NCI-H1092 treated with DMSO at 0.1 percent for 48 hours (cell line): ENCODE results near the gene CEP83.

Source experiments
- DNase-seq: peaks from one replicate; lab custom pipeline; 2025; lab: John Stamatoyannopoulos, UW

Gene CEP83

DNA sequence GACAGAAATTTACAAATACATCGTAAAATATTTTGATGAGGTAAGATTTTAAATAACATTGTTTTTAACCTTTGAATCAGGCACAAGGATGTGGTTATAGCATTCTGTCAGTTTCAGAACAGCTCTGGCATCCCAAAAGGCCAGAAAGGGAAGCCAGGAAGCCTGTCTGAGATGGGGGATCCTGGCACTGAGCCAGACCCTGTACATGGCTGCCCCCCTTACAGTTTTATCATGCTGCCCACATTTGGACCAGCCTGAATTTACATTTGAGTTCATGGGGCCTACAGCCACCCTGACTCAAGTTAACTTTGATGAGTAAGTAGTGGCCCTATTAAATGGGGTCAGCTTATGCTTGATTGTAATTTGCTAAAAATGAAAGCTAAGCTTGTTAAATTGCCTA is 155.7 kb downstream of the CEP83 start:
- no peak for DNase-seq

DNA sequence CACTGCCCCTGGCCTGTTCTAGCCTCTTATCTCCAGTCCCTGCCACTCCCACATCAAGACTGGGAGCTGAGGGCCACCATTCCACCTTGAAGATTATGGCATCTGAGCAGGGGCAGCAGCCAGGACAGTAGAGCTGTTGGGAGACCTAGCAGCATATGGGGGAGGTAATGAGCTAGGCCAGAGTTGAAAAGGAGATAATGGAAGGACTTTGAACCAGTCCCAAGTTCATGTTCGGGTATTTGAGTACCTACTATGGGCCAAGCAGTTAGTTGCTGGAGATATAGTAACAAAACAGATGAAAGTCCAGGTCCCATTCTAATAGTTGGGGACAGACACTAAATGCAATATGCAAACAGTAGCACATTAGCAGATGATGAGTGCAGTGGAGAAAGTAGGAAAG is 159.8 kb downstream of the CEP83 start:
- no peak for DNase-seq

GRCh38 chr12:94297876-94298505 is 161.7 kb downstream of the CEP83 start:
- DNase-seq = no peak

DNA sequence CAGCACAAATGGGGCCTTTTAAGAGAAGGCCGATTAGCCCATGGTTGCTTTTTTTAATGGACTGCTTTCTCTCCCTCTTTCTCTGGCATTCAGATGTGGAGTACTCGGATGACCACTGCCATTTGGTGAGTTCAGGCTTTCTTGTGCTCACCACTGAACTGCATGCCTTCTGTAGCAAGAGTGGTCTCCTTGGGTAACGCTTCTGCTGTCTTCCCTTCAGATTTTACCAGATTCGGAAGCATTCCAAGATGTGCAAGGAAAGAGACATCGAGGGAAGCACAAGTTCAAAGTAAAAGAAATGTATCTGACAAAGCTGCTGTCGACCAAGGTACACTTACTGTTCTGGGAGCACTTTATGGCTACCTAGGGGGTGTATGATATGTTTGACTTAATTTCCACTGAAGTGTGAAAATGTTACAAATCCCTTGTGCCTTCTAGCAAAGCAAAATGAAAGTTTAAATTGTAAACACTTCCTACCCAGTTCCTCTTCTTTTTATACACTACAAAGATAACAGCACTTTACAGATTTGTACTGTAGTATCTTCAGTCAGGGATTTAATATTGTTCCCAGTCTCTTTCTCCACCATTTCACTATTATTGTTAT is 162.5 kb downstream of the CEP83 start:
- no peak for DNase-seq

GRCh38 chr12:94290353-94290752 is 169.3 kb downstream of the CEP83 start:
- DNase-seq = peak; percentile 2

GRCh38 chr12:94289461-94290312 is 170.0 kb downstream of the CEP83 start:
- no peak for DNase-seq

DNA sequence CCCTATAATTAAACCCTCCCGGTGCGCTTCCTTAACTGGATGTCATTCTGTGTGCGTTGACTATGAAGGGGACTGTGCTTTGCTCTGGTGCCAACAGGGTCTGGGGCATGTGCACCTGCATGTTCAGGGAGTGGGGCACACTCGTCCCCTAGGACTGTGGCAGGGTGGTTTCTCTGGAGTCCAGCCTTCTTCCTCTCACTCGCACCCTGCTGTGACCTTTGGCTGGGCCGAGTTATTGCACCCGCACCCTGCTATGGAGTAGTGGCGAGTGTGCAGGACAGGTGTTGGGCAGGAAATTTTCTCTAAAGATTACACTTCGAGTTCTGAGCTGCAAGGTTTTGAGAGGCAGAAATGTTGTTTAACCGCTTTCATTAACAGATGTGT is 172.4 kb downstream of the CEP83 start:
- no peak for DNase-seq

DNA sequence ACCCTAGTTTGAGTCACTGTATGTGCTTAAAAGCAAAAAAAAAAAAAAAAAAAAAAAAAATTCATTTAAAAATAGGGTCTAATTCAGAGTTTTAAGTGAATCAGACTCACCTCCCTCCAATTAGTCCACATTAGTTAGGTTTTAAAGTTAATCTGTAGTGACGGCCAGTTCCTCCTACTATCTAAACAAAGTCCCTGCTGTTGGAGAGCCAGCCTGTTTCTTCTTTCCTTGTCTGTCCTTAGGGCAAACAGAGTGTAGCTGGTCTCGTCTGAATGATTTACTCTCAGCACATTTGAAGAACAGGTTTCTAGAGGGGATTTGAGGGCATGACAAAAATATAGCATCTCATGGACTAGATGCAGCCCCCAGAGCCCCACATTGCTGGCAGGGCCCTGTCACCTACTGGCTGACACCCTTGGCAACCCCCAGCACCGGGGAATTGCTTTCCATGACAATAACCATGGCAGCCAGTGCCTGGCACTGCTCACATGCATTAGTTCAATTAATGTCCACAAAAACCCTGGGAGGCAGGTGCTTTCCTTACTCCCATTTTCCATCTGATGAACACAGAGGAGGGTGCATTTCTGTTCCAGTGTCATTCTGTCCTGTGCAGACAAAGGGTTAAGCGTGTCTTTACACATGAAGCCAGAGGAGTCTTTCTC is 173.0 kb downstream of the CEP83 start:
- DNase-seq = peak; percentile 24

DNA sequence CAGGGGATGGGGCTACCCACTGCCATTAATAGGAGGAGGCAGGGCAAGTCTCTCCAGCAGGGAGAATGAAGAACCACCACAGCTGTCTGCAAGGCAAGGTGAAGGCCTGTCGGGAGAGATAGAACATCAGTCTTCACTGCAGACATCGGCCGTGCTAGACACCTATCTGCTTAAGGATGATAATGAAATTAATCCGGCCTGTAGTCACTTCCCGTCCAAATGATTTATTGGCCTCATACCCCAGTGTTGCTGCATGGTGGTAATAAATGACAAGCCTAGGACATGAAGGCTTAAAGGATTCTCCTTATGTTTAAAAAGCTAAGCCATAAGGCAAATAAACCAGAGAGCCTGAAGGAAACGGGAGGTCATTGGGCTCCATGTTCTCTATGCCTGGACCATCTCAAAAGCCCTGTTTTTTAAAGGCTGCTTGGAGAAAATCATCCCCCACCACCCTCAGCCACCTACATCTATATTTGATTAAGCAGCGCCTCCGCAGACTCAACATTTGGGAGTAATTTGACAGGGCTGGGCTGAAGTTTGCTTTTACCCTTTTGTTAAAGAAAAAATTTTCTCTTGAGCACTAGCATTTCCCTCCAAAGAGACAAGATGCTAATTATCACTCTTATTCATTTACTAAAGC is 173.6 kb downstream of the CEP83 start:
- DNase-seq = no peak

DNA sequence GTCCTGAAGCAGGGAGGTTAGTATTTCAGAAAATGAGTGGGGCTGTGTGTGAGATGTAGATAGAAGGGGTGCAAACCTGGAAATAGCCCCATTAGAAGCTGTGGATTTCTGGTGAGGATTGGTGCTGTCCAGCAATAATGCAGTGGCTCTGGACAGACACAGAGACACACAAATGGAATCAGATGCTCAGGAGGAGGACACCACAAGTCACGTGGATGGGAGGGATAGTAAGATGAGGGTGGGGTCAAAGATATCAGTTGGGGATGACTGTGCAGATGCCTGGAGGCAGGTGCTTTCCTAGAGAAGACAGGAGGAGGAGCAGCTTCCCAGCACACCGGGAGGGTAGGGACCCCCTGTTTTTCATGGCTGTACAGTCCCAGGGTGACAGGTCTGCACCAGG is 174.8 kb downstream of the CEP83 start:
- no peak for DNase-seq

DNA sequence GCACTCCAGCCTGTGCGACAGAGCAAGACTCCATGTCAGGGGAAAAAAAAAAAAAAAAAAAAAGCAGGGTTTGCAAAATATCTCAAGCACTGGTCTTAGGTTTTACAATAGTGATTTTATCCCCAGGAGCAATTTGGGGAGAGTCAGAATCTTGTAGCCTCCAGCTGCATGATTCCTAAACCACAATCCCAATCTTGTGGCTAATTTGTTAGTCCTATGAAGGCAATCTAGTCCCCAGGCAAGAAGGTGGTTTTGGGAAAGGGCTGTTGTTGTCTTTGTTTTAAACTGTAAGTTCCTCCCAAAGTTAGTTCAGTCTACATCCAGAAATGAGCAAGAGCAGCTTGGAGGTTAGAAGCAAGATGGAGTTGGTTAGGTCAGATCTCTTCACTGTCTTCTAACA is 175.6 kb downstream of the CEP83 start:
- DNase-seq = no peak

DNA sequence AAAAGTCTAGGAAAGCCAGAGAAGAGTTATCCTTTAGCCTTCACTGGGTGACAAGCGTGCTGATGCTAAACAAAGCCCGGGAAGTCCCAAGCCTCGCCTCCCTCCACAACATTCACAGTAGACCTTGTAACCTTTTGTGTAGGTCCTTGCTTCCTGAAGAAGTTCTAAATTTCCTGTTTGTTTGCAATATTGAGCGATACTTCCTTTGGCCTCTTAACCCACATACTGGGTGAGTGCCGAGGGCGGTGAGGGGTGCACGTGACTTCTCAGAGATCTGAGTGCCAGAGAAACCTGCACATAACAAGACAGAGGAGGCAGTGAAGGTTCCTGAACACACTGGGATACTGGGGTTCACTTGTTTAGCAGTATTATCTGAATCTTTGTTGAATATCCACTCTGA is 177.0 kb downstream of the CEP83 start:
- no peak for DNase-seq

- no peak for DNase-seq
These were observed 179.6 kb downstream of the CEP83 start for GRCh38 chr12:94280063-94280462.

GRCh38 chr12:94277426-94278000 is 182.2 kb downstream of the CEP83 start:
- no peak for DNase-seq

DNA sequence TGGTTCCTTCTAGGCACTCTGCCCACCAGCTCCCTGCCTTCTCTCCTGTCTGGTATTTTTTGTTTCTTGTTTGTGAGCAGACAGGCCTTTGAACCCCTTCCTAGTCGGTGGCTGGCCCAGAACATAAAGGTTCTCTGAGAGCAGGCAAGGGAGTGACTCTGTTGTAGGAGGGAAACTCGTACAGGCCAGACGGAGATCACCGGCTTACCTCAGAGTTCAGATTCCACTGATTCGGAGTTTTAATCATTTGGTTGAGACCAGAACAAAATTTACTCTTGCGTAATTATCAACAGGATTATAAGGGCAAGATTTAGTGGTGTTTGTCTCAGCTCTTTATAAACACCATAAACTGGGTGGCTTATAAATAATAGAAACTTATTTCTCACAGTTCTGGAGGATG is 182.9 kb downstream of the CEP83 start:
- no peak for DNase-seq

DNA sequence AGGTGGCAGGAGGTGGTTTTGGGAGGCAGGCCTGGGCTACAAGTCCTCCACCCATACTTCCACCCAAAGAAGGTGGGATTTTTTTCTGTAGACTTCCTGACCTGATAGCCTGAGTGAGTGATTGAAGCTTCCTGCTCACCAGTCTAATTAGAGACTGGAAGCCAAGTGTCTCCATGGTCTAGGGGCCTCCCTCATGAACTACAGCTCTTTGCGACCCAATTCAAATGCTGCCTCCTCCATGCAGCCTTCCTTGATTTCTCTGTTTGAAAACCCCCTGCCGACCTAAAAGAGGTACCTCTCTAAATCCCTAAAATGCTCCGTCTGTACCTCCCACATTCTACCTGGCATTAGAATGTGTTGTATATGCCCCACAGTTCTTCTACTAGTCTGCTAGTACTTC is 186.4 kb downstream of the CEP83 start:
- DNase-seq = no peak

DNA sequence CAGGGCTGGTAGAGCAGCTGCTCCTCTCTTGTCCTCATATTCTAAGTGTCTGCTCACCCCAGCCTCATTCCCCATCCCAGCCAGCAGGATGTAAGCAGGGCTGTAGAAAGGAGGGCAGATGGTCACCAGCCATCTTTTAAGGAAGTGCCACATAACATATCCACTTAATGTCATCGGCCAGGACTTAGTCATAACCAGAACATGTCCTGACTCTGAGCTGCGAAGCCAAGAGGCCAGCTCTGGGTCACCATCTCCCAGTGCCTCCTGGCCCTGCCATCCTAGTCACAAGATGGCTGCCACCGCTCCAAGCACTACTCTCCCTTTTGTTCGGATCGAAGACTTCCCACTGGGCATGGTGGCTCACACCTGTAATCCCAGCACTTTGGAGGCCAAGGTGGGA is 187.4 kb downstream of the CEP83 start:
- no peak for DNase-seq

DNA sequence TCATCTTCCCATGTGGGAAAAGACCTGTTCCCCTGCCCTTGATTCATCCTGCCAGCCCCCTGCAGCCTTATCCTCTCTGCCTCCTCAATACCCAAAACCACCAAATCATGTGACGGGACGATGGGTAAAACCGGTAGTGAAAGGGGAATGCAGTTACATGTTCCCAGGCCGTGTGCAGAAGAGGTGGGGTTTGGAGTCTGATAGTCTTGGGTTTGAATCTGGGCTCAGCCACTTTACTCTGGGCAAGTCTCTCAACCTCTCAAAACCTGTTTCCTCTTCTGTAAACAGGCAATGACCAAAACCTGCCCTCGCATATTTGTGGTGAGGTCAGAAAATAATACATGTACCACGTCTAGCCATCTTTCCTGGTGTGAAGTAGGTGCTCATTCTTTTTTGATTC is 188.3 kb downstream of the CEP83 start:
- no peak for DNase-seq

DNA sequence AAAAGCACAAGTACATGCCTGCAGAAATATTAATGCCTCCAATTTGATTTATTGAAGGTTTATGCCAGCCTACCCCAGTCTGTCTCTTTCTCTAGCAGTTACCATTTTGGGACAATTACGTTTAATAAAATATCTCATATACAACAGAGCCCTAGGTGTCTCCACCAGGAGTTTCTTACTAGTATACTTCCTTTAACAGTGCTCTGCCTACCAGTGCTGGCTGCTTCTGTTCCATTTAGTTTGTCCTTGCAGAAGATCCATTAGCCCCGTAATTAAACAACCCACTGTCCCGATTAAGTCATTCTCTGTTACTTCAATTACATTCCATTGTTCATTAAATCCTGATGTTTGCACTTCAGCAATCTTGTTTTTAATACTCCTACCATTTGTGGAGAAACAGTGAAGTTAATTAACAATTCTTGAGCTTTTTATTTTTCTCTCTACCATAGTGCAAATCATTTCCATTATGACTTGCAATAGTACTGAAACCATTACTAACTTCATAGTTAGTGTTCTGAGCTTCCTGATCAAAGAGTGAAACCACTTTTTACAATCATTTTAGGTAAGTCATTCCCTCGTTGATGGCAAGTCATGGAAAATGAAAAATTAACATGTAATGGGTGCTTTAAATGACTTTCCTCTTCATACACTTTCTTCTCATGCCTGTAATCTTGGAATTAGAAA is 190.2 kb downstream of the CEP83 start:
- no peak for DNase-seq

- no peak for DNase-seq
These were observed 191.7 kb downstream of the CEP83 start for GRCh38 chr12:94267921-94268471.

GRCh38 chr12:94267537-94267872 is 192.2 kb downstream of the CEP83 start:
- no peak for DNase-seq
